ENCODE data around the gene MOCS2.

MOCS2 gene

GRCh38 chr5:53048248-53048647, 61.3 kb downstream of the MOCS2 start:
- no peaks in the 10 kb centered on the region for H3K27me3 Mint-ChIP-seq (ENCODE audit: low read depth)
- TF ChIP-seq, protein P1, sequence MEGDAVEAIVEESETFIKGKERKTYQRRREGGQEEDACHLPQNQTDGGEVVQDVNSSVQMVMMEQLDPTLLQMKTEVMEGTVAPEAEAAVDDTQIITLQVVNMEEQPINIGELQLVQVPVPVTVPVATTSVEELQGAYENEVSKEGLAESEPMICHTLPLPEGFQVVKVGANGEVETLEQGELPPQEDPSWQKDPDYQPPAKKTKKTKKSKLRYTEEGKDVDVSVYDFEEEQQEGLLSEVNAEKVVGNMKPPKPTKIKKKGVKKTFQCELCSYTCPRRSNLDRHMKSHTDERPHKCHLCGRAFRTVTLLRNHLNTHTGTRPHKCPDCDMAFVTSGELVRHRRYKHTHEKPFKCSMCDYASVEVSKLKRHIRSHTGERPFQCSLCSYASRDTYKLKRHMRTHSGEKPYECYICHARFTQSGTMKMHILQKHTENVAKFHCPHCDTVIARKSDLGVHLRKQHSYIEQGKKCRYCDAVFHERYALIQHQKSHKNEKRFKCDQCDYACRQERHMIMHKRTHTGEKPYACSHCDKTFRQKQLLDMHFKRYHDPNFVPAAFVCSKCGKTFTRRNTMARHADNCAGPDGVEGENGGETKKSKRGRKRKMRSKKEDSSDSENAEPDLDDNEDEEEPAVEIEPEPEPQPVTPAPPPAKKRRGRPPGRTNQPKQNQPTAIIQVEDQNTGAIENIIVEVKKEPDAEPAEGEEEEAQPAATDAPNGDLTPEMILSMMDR (IDR thresholded peaks at IDR 0.05; ENCODE audit: unreplicated experiment in 3 of 3), result no peak
- H3K36me3 Mint-ChIP-seq (ENCODE audit: low read depth), result no peaks in the 10 kb centered on the region
- no peak overlapping the region for H3K27ac Mint-ChIP-seq
- H3K9me3 Mint-ChIP-seq, result no peaks in the 10 kb centered on the region
- no peaks in the 10 kb centered on the region for H3K4me1 Mint-ChIP-seq
- no peak overlapping the region for H3K4me3 Mint-ChIP-seq
